Gastrocnemius medialis (tissue), 4 donors: ENCODE data around the gene EXOC6. TPM values are rescaled to one million over a fixed set of nuclear protein-coding genes. Genes with fewer than 3 reads are reported as not detected.

Source experiments
- ATAC-seq, 2 donors: fragments of 150-250 bp; one replicate each; pipeline ENCODE4 v1.9.1; 2016
- DNase-seq, 2 donors: peaks; one replicate each; pipeline ENCODE4 v3.0.0-alpha.2; 2019
- H3K27ac ChIP-seq, 4 donors: fragments of 200-600 bp; sonication (generic); 1 replicate in 1 of 4; 2 replicates in 3 of 4; pipeline ENCODE4 v1.5.1; 2016 to 2018; ENCODE audit warnings: mild to moderate bottlenecking in 2 of 4, moderate library complexity in 1 of 4
- H3K27me3 ChIP-seq, 3 donors: fragments of 200-600 bp; sonication (generic) in 2 of 3; 1 replicate in 1 of 3; 2 replicates in 2 of 3; pipeline versions ENCODE4 v1.5.1 to v1.6.0; 2016 to 2019; ENCODE audit warnings: mild to moderate bottlenecking in 1 of 3, moderate library complexity in 1 of 3
- H3K36me3 ChIP-seq, 2 donors: fragments of 200-600 bp; sonication (generic) in 1 of 2; one replicate each; pipeline ENCODE4 v1.5.1; 2017 to 2018
- H3K4me1 ChIP-seq, 2 donors: fragments of 200-600 bp; sonication (generic) in 1 of 2; one replicate each; pipeline ENCODE4 v1.5.1; 2016 to 2017; ENCODE audit warnings: mild to moderate bottlenecking in 2 of 2
- H3K4me3 ChIP-seq, 4 donors: fragments of 200-600 bp; sonication (generic) in 3 of 4; 1 replicate in 1 of 4; 2 replicates in 3 of 4; pipeline ENCODE4 v1.5.1; 2016 to 2019; ENCODE audit warnings: mild to moderate bottlenecking in 2 of 4
- H3K9me3 ChIP-seq, 3 donors: fragments of 200-600 bp; sonication (generic) in 2 of 3; 1 replicate in 1 of 3; 2 replicates in 2 of 3; pipeline ENCODE4 v1.5.1; 2016 to 2019
- CTCF ChIP-seq, 5 experiments: fragments of 450-650 bp in 3 of 5; fragments of 200-600 bp in 2 of 5; sonication (generic) in 2 of 5; IDR thresholded peaks in 4 of 5; conservative IDR thresholded peaks in 1 of 5; 1 replicate in 4 of 5; 2 replicates in 1 of 5; pipeline ENCODE4 v1.5.1; 2016 to 2019; ENCODE audit warnings: antibody characterized with exemption in 5 of 5, mild to moderate bottlenecking in 3 of 5, moderate library complexity in 3 of 5
- POLR2A ChIP-seq, 2 donors: fragments of 450-650 bp; IDR thresholded peaks; one replicate each; pipeline ENCODE4 v1.6.1; 2017; ENCODE audit warnings: antibody characterized with exemption in 2 of 2, mild to moderate bottlenecking in 2 of 2, moderate library complexity in 2 of 2
- in situ Hi-C, 4 donors: fragments of 200-750 bp; cut with MboI; loops; one replicate each; pipeline versions ENCODE4 v1.15.0 to v1.8.0; 2017; ENCODE audit warnings: low sequenced_read_pairs in 4 of 4
- intact Hi-C: fragments of 100-400 bp; cut with DNase I; formaldehyde crosslinking; loops from one replicate; pipeline ENCODE4 v1.15.1; 2023; ENCODE audit warnings: low total_unique reads
- total RNA-seq, 4 donors: library from RNA; depleted of rRNA; stranded (reverse); fragments of >200 nt; gene quantifications; one replicate each; pipeline versions ENCODE4 v1.1.0 to v1.2.3, GENCODE V29; 2016

Gene EXOC6
- total RNA-seq, 4 donors from 2014 or later, result 11.8 to 16.8 (median 14.6) TPM

GRCh38 chr10:93054486-93054885 is 206.2 kb downstream of the EXOC6 start:
- intact Hi-C loops, result no loop called here
- peaks cover 0 to 3% (median 0%) of the 10 kb centered on the region in 3 donors for H3K27me3 ChIP-seq
- peaks cover 0 to 1% of the 10 kb centered on the region in 2 donors for H3K36me3 ChIP-seq
- H3K9me3 ChIP-seq, result no peaks in the 10 kb centered on the region
- H3K27ac ChIP-seq, result no peak overlapping the region
- ATAC-seq (no peak), DNase-seq (no peak)
- H3K4me1 ChIP-seq, result no peaks in the 10 kb centered on the region
- in situ Hi-C loops, result no loop called here
- TF ChIP-seq CTCF (IDR thresholded peaks at IDR 0.05 in 4 of 5, conservative IDR thresholded peaks at IDR 0.05 in 1 of 5) (no peak), POLR2A (IDR thresholded peaks at IDR 0.05) (no peak)
- no peak overlapping the region for H3K4me3 ChIP-seq

- H3K9me3 ChIP-seq, result no peaks in the 10 kb centered on the region
- in situ Hi-C loops (no loop called here), intact Hi-C loops (no loop called here)
Measured at GRCh38 chr10:93058139-93058538, 209.8 kb downstream of the EXOC6 start.

GRCh38 chr10:93059975-93060886 is 211.9 kb downstream of the EXOC6 start, which contains the start of gene CYP26C1:
CYP26C1 (plus strand) TSS chr10:93060798; CDS start chr10:93061264, 466 bp downstream.
- Histone ChIP-seq H3K9me3 (no peaks in the 10 kb centered on the region), H3K27me3 (peaks cover 4 to 8% (median 6%) of the 10 kb centered on the region in 3 donors), H3K27ac (no peak within 1 kb of the TSS), H3K4me3 (no peak within 1 kb of the TSS), H3K4me1 (peaks cover 0 to 3% of the 10 kb centered on the region in 2 donors), H3K36me3 (peaks cover 0 to 5% of the 10 kb centered on the region in 2 donors)
- in situ Hi-C loops, result no loop called here
- DNase-seq (no peak), ATAC-seq (no peak)
- TF ChIP-seq POLR2A (IDR thresholded peaks at IDR 0.05) (no peak), CTCF (IDR thresholded peaks at IDR 0.05 in 4 of 5, conservative IDR thresholded peaks at IDR 0.05 in 1 of 5) (no peak)
- intact Hi-C loops, result no loop called here

More at GRCh38 chr10:93058139-93058538, 209.8 kb downstream of the EXOC6 start:
- Histone ChIP-seq H3K36me3 (peaks cover 0 to 5% of the 10 kb centered on the region in 2 donors), H3K4me1 (peaks cover 0 to 3% of the 10 kb centered on the region in 2 donors), H3K27ac (no peak overlapping the region), H3K27me3 (peaks cover 0 to 3% (median 0%) of the 10 kb centered on the region in 3 donors), H3K4me3 (no peak overlapping the region)
- TF ChIP-seq POLR2A (IDR thresholded peaks at IDR 0.05) (no peak), CTCF (IDR thresholded peaks at IDR 0.05 in 4 of 5, conservative IDR thresholded peaks at IDR 0.05 in 1 of 5) (no peak)
- no peak for ATAC-seq
- DNase-seq, result no peak

GRCh38 chr10:93060887-93061593 is 212.7 kb downstream of the EXOC6 start:
- Histone ChIP-seq H3K27me3 (peaks cover 10 to 16% (median 12%) of the 10 kb centered on the region in 3 donors), H3K36me3 (peaks cover 0 to 5% of the 10 kb centered on the region in 2 donors), H3K9me3 (no peaks in the 10 kb centered on the region), H3K4me1 (peaks cover 0 to 3% of the 10 kb centered on the region in 2 donors), H3K27ac (no peak overlapping the region), H3K4me3 (no peak overlapping the region)
- intact Hi-C loops (no loop called here), in situ Hi-C loops (no loop called here)
- no peak for DNase-seq
- no peak for ATAC-seq
- TF ChIP-seq POLR2A (IDR thresholded peaks at IDR 0.05) (no peak), CTCF (IDR thresholded peaks at IDR 0.05 in 4 of 5, conservative IDR thresholded peaks at IDR 0.05 in 1 of 5) (no peak)
